Mesenteric fat pad (tissue), 1 donor: Measurements from ENCODE around the gene STEAP1B. TPM values are rescaled to one million over a fixed set of nuclear protein-coding genes. Genes with fewer than 3 reads are reported as not detected.

Experiments
- DNase-seq: peaks from one replicate; pipeline ENCODE4 v3.0.0-alpha.2; 2020; ENCODE audit warnings: low spot score
- total RNA-seq: library from RNA; stranded (reverse); fragmentation: NEBNext Ultra II Directional; extraction: Animal tissue kit (Norgen Biotek cat#: 25700); gene quantifications from one replicate; pipeline ENCODE4 v1.2.1, GENCODE V29; 2021
- donor health status: DM: yes; HTN: yes; CAD: no.

The STEAP1B gene
- total RNA-seq, 1 donor from 2014 or later: 2.6 TPM

DNA sequence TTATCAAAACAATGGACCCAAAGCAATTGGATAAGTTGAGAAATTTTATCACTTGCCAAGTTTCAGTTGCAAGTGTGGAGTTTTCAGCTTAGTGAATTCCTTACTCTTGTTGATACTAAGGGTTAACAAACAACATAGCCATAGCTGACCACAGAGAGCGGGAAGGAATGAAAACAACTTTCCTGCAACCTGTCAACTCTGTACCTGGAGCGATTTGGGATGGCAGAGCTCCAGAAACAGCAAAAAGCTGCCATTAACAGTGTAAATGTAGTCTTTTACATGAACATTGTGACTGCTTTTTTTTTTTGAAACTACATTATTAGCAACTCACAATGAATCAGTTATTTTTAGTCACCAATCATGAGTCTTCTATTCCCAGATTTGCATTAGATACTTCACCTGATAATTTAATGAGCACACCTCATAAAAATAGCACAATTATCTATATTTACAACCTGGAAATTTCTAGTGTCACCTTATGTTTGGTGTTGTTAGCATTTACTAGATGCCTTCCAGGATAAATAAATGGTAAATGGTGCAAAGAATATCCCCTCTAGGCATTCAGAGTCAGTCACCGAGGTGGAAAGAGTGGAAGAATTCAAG lies 95.5 kb downstream of the STEAP1B start:
- no peak for DNase-seq

- no peak for DNase-seq
These were observed 96.6 kb downstream of the STEAP1B start for GRCh38 chr7:22403344-22403743.

GRCh38 chr7:22402250-22402649 lies 97.7 kb downstream of the STEAP1B start:
- no peak for DNase-seq

- DNase-seq: no peak
These were observed 98.9 kb downstream of the STEAP1B start for GRCh38 chr7:22400936-22401553.

DNA sequence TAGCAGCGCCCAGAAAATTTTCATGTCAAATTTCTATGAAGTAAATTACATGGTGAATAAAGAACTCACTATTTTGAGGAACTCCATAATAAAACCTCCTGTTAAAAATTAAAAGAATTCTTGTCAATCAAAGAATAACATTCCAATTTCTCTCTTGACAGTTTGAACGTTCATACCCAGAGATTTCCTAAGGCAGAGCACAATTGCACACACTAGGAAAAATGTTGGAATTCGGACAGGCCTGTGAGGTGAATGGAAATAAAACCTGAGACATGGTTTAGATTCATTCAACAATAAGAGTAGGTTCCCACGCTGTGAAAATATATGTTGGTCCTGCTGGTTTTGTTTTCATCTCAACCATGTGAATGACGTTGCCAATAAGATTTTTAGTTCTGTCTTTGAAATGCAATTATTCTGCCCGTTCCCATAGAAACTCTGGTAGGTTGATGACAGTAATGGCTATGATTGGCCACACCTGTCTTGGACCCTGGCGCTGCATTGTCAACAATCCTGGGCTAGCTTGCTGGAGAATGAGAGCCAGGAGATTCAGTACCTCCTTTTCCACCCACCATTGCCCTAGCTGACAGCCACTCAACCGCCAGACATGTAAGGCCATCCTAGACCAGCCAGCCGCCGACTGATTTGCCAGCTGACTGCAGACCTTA lies 99.7 kb downstream of the STEAP1B start:
- no peak for DNase-seq

DNA sequence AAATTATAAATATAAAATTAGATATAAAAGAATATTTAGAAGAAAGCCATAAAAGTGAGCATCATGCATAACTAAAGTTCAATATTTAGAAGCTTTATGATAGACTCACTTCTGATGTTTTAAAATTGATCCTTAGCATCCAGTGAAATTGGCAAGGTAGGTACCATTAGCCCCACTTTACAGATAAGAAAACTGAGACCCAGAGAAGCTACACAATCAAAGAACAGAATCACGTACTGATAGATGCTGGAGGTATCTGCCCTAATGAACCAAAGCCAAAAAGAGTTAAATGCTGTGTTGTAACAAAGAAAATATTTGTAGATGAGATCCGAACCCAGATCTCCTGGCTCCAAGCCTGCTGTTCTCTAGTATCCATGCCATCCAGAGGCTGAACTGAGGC lies 100.4 kb downstream of the STEAP1B start:
- DNase-seq: no peak

- no peak for DNase-seq
These were observed 100.9 kb downstream of the STEAP1B start for GRCh38 chr7:22399091-22399490.

DNA sequence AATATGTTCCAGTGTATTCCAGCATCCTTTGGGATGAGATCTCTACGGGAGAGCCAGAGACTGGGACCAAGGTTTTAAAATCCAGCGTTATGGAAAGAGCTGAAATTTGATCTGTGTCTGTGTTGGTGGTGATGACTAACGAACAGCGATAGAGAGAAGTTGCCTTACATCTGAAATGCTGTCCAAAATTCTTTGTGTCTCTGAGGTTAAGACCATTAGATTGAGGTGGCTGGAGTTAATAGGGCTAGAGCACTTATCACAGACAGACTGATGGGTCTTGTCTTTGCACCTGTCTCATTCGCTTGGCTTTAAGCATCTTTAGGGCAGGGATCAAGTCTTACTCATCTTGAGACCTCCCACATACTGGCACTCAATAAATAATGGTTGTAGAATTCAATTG lies 102.0 kb downstream of the STEAP1B start:
- no peak for DNase-seq

GRCh38 chr7:22395222-22395621 lies 104.8 kb downstream of the STEAP1B start:
- DNase-seq: no peak

DNA sequence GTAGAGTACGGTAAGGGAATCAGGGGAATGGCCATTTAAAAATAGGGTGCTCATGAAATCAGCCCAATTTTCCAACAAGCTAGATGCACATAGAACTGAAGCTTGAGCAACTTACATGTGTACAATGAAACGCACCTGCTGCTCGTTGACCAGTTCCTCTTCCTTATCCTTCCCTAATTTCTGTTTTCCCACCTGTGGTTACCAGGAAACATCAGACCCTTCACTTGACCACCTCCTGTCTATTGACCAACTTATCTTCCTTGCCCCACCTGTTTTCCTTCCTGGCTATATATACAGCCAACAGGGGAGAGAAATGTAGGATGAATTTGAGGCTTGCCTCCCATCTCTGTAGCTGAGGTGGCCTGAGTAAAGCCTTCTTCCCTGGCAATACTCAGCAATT lies 105.2 kb downstream of the STEAP1B start:
- DNase-seq: no peak

DNA sequence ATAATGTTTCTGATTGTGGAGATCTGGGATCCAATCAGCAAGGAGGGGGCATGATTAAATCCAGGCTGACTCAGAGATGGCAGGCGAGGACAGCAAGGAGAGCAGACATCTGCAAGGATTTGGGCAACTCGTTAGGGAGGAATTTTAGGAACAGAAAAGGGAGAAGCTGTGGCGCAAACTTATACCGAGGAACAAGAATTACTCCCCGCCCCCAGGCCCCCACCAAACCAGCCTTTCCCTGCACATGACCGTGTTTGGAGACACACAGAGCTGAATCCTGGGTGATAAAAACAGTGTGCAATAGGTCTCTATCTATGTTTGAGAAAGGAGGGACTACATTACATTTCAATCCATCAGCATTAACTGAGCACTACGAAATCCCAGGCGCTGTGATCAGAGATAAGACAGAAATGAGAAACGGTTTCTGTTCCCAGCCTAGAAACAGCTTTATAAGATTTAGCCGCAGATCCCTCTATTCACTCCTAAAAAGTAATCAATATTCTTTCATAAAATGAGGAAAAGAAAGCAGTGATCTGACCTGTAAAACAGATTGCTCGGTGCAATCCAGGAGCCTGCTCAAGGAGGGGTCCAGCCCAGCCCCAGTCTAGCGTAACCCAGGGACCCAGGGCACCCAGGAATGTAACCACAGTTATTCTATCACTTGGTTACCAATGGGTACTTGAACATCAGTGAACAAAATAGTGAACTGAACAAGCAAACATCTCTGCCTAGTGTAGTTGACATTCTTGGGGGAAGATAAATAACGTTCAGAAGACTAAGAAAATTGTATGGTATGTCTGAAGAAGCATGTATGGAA lies 105.9 kb downstream of the STEAP1B start:
- DNase-seq: no peak

GRCh38 chr7:22390516-22390915 lies 109.5 kb downstream of the STEAP1B start:
- DNase-seq: no peak

GRCh38 chr7:22389892-22390291 lies 110.1 kb downstream of the STEAP1B start:
- DNase-seq: no peak

DNA sequence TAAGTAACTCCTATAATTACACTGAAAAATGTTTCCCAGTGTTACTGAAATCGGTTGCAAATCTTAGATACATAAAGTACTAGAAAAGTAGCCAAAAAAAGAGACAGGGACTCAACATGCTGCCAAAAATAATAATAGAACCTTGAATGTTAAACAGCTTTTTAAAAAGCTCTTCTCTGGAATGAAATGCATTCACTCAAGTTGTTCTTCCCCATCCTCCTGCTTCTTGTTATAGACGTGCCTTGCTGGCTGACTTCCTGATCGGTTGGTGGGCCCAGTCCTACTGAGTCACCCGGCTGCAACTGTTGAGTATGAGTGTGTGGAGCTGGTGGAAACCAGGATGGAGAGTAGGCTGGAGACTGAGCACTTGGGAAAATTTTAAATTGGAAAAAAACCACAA lies 112.4 kb downstream of the STEAP1B start:
- DNase-seq: no peak

- DNase-seq: no peak
These were observed 113.1 kb downstream of the STEAP1B start for GRCh38 chr7:22386865-22387264.

DNA sequence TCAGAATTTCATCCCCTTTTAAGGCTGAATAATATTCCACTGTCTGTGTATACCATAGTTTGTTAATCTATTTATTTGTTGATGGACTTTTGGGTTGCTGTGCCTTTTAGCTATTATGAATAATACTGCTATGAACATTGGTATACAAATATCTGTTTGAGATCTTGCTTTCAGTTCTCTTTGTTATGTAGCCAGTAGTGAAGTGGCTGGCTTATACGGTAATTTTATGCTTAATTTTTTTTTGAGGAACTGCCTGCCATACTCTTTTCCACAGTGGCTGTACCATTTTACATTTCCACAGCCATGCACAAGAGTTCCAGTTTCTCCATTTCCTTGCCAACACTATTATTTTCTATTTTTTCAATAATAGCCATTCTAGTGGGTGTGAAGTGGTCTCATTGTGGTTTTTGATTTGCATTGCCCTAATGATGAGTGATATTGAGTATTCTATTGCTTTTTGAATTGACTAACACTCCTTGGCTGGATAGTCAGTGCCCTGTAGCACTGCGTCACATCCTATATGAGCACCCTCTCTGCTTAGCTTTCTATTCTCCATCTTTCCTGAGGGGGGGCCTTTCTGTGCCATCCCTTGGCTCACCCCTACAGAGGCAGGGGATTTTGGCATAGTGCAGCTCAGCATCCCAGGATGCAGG lies 113.7 kb downstream of the STEAP1B start:
- DNase-seq: no peak

GRCh38 chr7:22385326-22385725 lies 114.7 kb downstream of the STEAP1B start:
- no peak for DNase-seq

- no peak for DNase-seq
These were observed 119.7 kb downstream of the STEAP1B start for GRCh38 chr7:22380333-22380732.

DNA sequence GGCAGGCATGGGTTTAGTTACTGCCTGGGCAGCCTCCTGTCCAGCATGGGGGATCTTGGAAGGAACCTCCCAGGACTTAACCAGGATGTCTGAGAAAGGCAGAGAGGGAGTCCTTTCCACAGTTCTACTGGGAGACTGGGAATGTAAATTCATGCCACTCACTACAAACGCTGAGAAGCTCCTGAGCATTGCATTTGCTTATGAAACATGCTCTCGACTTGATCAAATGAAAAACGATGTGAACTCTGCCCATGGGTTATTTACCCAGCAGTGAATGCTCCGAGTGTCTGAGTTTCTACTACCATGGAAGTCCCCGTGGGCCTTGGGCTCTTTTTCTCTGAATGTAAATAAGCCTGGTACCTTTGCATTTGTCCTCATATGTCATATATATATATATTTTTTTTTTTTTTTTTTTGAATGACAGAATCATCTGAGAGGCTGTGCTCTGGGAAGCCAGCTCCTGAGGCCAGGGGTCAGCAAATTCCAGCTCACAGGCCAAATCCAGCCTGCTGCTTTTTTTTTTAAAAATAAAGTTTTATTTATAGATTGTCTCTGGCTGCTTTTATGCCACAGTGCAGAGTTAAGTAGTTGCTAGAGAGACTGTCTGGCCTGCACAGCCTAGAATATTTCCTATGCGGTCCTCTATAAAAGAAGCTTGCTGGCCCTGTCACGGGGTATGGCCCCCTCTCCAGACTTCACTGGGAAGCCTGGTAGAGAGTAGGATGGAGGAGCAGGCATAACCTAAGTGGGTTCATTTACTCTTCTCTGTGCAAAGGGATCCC lies 121.6 kb downstream of the STEAP1B start:
- no peak for DNase-seq

DNA sequence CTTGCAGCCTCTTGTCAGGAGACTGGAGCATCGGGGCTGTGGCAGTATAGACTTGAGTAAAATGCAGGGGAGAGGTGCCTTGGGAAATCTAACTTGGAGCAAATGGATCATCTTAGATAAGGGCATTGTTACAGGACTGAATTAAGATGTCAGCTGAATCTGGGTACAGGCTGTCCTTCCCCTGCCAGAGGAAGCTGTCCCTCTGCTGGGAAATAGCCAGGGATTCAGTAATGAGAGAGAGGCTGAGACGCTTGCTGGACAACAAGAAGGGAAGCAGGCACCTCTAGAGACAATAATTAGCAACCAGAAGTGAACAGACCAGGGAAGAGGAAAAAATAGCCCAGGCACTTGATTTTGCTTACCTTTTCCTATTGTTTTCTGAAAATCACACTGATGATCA lies 122.3 kb downstream of the STEAP1B start:
- DNase-seq: no peak
